Esophagus muscularis mucosa (tissue), 4 donors: ENCODE results near the gene LMO7. TPM values are rescaled to one million over a fixed set of nuclear protein-coding genes. Genes with fewer than 3 reads are reported as not detected.

ENCODE experiments used
- DNase-seq: peaks from one replicate; pipeline ENCODE4 v3.0.0-alpha.2; 2017; ENCODE audit errors: extremely low spot score
- H3K27ac ChIP-seq, 4 donors: fragments of 200-600 bp; sonication (generic); replicated peaks in 1 of 4; 1 replicate in 3 of 4; 2 replicates in 1 of 4; pipeline ENCODE4 v1.5.1; 2016 to 2019; ENCODE audit warnings: mild to moderate bottlenecking in 1 of 4
- H3K27me3 ChIP-seq, 4 donors: fragments of 200-600 bp; sonication (generic); one replicate each; pipeline versions ENCODE4 v1.5.1 to v1.6.0; 2016 to 2019
- H3K36me3 ChIP-seq, 4 donors: fragments of 200-600 bp; sonication (generic); one replicate each; pipeline ENCODE4 v1.5.1; 2016 to 2019
- H3K4me1 ChIP-seq, 4 donors: fragments of 200-600 bp; sonication (generic); one replicate each; pipeline ENCODE4 v1.5.1; 2016 to 2019
- H3K4me3 ChIP-seq, 4 donors: fragments of 200-600 bp; sonication (generic); 1 replicate in 2 of 4; 2 replicates in 2 of 4; pipeline ENCODE4 v1.5.1; 2016 to 2019; ENCODE audit warnings: mild to moderate bottlenecking in 4 of 4, moderate library complexity in 1 of 4
- H3K9me3 ChIP-seq, 4 donors: fragments of 200-600 bp; sonication (generic); 1 replicate in 3 of 4; 2 replicates in 1 of 4; pipeline ENCODE4 v1.5.1; 2016 to 2019
- EP300 ChIP-seq: sonication (generic); formaldehyde crosslinking; IDR thresholded peaks from one replicate; pipeline ENCODE4 v1.6.1; 2017; ENCODE audit warnings: antibody characterized with exemption
- POLR2A ChIP-seq: fragments of 450-650 bp; IDR thresholded peaks from one replicate; pipeline ENCODE4 v1.6.1; 2017; ENCODE audit warnings: antibody characterized with exemption, moderate library complexity, mild to moderate bottlenecking, low read depth
- POLR2AphosphoS5 ChIP-seq, 2 donors: sonication (generic); formaldehyde crosslinking; IDR thresholded peaks; one replicate each; pipeline ENCODE4 v1.6.1; 2017; ENCODE audit warnings: antibody characterized with exemption in 2 of 2
- WGBS: methylation state at CpG from one replicate; pipeline ENCODE4 v1.1.5; 2018; 5-methylcytosine and 5-hydroxymethylcytosine counted together
- intact Hi-C: fragments of 100-400 bp; cut with DNase I; formaldehyde crosslinking; loops from one replicate; pipeline ENCODE4 v1.15.1; 2023
- total RNA-seq, 4 donors: library from RNA; depleted of rRNA; stranded (reverse); fragments of >200 nt; gene quantifications; one replicate each; pipeline versions ENCODE4 v1.1.0 to v1.2.1, GENCODE V29; 2016
- TF ChIP-seq, protein P1 (sequence below), 3 experiments: fragments of 200-600 bp in 2 of 3; fragments of 450-650 bp in 1 of 3; sonication (generic) in 2 of 3; IDR thresholded peaks; one replicate each; pipeline ENCODE4 v1.5.1; 2017 to 2019; ENCODE audit warnings: antibody characterized with exemption in 3 of 3, mild to moderate bottlenecking in 2 of 3, moderate library complexity in 1 of 3

Gene LMO7
- total RNA-seq, 4 donors from 2014 or later = 11.4 to 17.8 (median 14.7) TPM

DNA sequence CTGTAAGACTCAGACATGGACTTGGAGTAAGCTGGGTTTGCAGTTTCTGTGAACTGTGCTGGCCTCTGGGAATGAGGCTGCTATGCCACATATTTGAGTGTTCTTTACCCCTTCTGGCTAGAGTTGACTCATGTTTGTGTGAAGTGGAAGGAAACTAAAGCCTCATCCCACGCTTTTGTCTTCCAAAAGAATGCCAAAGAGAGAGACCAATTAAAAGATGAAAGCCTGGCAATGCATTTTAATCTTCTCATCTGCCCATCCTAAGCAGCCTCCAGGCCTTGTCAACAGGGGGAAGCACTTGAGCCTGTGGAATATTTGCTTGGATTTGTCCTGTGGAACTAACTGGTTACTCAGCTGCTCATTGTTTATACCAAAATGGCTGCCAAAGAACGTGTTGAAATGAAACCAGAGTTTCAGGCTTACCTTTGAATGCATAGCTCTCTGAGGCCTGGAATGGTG lies 49.1 kb downstream of the LMO7 start:
- Histone ChIP-seq H3K27ac (no peak overlapping the region), H3K4me1 (no peaks in the 10 kb centered on the region), H3K36me3 (no peaks in the 10 kb centered on the region), H3K4me3 (no peak overlapping the region), H3K9me3 (no peaks in the 10 kb centered on the region), H3K27me3 (no peaks in the 10 kb centered on the region)
- no peak for DNase-seq
- intact Hi-C loops = no loop called here
- no peak for TF ChIP-seq POLR2AphosphoS5 (IDR thresholded peaks at IDR 0.05)
- TF ChIP-seq, protein P1, sequence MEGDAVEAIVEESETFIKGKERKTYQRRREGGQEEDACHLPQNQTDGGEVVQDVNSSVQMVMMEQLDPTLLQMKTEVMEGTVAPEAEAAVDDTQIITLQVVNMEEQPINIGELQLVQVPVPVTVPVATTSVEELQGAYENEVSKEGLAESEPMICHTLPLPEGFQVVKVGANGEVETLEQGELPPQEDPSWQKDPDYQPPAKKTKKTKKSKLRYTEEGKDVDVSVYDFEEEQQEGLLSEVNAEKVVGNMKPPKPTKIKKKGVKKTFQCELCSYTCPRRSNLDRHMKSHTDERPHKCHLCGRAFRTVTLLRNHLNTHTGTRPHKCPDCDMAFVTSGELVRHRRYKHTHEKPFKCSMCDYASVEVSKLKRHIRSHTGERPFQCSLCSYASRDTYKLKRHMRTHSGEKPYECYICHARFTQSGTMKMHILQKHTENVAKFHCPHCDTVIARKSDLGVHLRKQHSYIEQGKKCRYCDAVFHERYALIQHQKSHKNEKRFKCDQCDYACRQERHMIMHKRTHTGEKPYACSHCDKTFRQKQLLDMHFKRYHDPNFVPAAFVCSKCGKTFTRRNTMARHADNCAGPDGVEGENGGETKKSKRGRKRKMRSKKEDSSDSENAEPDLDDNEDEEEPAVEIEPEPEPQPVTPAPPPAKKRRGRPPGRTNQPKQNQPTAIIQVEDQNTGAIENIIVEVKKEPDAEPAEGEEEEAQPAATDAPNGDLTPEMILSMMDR (IDR thresholded peaks at IDR 0.05) = peak in 1 of 3 experiments; percentile 10
- TF ChIP-seq POLR2A = no peak
- TF ChIP-seq EP300 = no peak
- 33% methylated on average over 2 of the region's 2 CpGs for WGBS

DNA sequence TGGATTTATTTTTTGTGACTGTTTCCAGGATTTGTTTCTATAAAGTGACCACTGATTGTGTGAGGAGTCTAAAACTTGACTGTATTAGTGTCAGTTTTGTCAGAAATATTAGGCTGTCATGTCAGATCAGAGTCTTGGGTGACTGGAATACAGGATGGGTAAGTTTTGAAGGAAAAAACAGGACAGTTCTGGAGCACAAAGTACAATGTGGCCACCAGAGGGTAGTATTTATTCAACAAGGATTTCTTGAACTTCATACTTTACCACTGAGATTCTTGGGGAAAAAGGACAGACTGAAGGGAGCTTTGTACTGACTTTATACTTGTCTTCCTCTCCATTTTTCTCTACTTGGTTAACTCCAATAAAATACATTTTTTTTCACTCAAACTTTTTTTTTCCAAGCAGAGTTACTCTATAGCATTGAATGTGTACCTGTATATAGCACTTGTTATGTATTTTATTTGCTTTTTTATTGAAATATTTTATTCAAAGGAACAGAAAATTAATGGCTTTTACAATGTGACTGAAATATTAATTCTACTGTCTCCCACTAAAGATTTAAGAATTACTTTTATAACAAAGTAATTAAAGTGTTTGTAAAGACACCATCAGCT lies 51.1 kb downstream of the LMO7 start:
- no peaks in the 10 kb centered on the region for H3K9me3 ChIP-seq
- no peak for DNase-seq
- TF ChIP-seq, protein P1 (IDR thresholded peaks at IDR 0.05) = peak; percentile 19 to 52 (median 38)
- TF ChIP-seq POLR2AphosphoS5 (IDR thresholded peaks at IDR 0.05) = no peak
- H3K27ac ChIP-seq = no peak overlapping the region
- intact Hi-C loops = no loop called here
- H3K27me3 ChIP-seq = no peaks in the 10 kb centered on the region
- no peaks in the 10 kb centered on the region for H3K4me1 ChIP-seq
- H3K4me3 ChIP-seq = no peak overlapping the region
- H3K36me3 ChIP-seq = no peaks in the 10 kb centered on the region

DNA sequence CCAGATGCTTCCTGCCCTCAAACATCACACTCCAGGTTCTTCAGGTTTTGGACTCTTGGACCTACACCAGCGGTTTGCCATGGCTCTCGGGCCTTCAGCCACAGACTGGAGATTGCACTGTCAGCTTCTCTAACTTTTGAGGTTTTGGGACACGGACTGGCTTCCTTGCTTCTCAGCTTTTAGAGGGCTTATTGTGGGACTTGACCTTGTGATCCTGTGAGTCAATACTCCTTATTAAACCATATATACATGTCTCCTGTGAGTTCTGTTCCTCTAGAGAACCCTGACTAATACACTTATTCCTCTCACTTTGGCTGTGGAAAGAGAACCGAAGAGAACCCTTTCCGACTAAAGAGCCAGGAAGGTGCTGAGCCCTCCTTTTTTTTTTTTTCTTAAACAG lies 53.6 kb downstream of the LMO7 start:
- no peaks in the 10 kb centered on the region for H3K36me3 ChIP-seq
- H3K9me3 ChIP-seq = no peaks in the 10 kb centered on the region
- no peak for DNase-seq
- no peak for TF ChIP-seq POLR2AphosphoS5 (IDR thresholded peaks at IDR 0.05)
- TF ChIP-seq, protein P1 (IDR thresholded peaks at IDR 0.05) = no peak
- no peak for TF ChIP-seq POLR2A
- TF ChIP-seq EP300 = no peak
- WGBS = 98% methylated on average over 5 of the region's 5 CpGs
- H3K27me3 ChIP-seq = no peaks in the 10 kb centered on the region
- H3K4me1 ChIP-seq = no peaks in the 10 kb centered on the region
- intact Hi-C loops = loop anchor here (10.0 kb wide), 2 partner anchors 155 to 1285 kb away; no protein-coding TSS in a partner anchor
- no peak overlapping the region for H3K4me3 ChIP-seq
- no peak overlapping the region for H3K27ac ChIP-seq

DNA sequence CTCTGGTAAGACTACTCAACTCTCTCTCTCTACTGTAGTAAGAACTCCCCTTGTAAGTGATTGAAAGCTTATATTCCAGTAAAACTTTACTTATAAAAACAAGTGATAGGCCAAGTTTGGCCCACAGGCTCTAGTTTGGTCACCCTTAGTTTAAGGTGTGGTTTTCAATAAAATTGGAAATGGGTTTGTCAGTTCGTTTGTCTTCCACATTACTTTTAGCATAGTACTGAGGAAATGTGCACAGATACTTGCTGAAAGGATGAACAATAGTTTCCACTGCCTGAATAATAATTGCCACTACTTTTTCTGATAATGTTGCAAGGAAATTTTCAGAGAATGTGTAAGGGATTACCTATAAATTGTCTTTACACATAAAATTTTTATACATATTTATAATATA lies 54.5 kb downstream of the LMO7 start:
- TF ChIP-seq, protein P1 (IDR thresholded peaks at IDR 0.05) = no peak
- no peak for TF ChIP-seq POLR2AphosphoS5 (IDR thresholded peaks at IDR 0.05)
- TF ChIP-seq POLR2A = no peak
- no peak for TF ChIP-seq EP300
- intact Hi-C loops = loop anchor here (10.0 kb wide), 2 partner anchors 154 to 1284 kb away; no protein-coding TSS in a partner anchor
- H3K4me1 ChIP-seq = no peaks in the 10 kb centered on the region

DNA sequence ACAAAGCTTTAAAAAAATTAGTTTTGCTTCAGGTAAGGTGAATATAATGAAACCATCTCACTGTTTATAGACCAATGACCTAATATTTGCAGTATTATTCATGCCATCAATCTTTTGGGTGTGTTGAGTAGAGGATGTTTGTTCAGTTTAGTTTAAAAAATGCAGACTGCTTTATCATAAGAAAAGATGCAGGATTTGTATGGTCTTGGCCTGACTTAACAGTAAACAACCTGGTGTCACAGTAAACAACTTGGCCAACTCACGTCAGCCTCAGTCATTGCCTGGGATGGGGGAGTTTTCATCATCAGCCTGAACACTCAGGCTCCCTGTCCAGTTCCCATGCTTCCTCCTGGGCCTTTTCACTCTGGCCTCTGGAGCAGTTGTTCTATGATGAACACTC lies 55.1 kb downstream of the LMO7 start:
- TF ChIP-seq POLR2A (no peak), POLR2AphosphoS5 (IDR thresholded peaks at IDR 0.05) (no peak), EP300 (no peak)
- TF ChIP-seq, protein P1 (IDR thresholded peaks at IDR 0.05) = no peak
- H3K36me3 ChIP-seq = no peaks in the 10 kb centered on the region
- WGBS = 92% methylated on average over 1 of the region's 1 CpG
- H3K4me1 ChIP-seq = peaks cover 0 to 4% (median 2%) of the 10 kb centered on the region in 4 donors
- H3K27ac ChIP-seq = no peak overlapping the region
- DNase-seq = no peak
- no peak overlapping the region for H3K4me3 ChIP-seq
- intact Hi-C loops = loop anchor here (10.0 kb wide), 2 partner anchors 154 to 1284 kb away; no protein-coding TSS in a partner anchor
- H3K9me3 ChIP-seq = no peaks in the 10 kb centered on the region
- no peaks in the 10 kb centered on the region for H3K27me3 ChIP-seq

More for the DNA sequence above, 54.5 kb downstream of the LMO7 start:
- no peaks in the 10 kb centered on the region for H3K27me3 ChIP-seq
- H3K9me3 ChIP-seq = no peaks in the 10 kb centered on the region
- WGBS = 87% methylated on average over 1 of the region's 1 CpG
- no peaks in the 10 kb centered on the region for H3K36me3 ChIP-seq
- H3K27ac ChIP-seq = no peak overlapping the region
- no peak overlapping the region for H3K4me3 ChIP-seq
- DNase-seq = no peak
